NCI-H2196 treated with DMSO at 0.1 percent for 48 hours (cell line): ENCODE measurements around the gene CYTL1.
"Not testable (repeated sequence)": the region's sequence is repeated elsewhere in the genome, so short reads cannot be mapped to it uniquely, and the experiment has no call there.

Source experiments
- DNase-seq: peaks from one replicate; lab custom pipeline; 2025; ENCODE audit not compliant: unreplicated experiment; lab: John Stamatoyannopoulos, UW

The CYTL1 gene

GRCh38 chr4:5003372-5003857 lies 15.8 kb downstream of the CYTL1 start:
- no peak for DNase-seq

GRCh38 chr4:5001641-5002040 lies 17.6 kb downstream of the CYTL1 start:
- not testable (repeated sequence) for DNase-seq

- not testable (repeated sequence) for DNase-seq
Measured at GRCh38 chr4:4996935-4997334, 22.3 kb downstream of the CYTL1 start.

GRCh38 chr4:4995908-4996265 lies 23.4 kb downstream of the CYTL1 start:
- DNase-seq: no peak

- DNase-seq: peak; percentile 1
Measured at GRCh38 chr4:4995103-4995907, 24.0 kb downstream of the CYTL1 start.

GRCh38 chr4:4994312-4995097 lies 24.8 kb downstream of the CYTL1 start:
- DNase-seq: no peak

GRCh38 chr4:4992833-4993232 lies 26.4 kb downstream of the CYTL1 start:
- DNase-seq: no peak

GRCh38 chr4:4991541-4992099 lies 27.6 kb downstream of the CYTL1 start:
- no peak for DNase-seq

GRCh38 chr4:4990857-4991540 lies 28.3 kb downstream of the CYTL1 start:
- DNase-seq: no peak

- DNase-seq: no peak
Measured at GRCh38 chr4:4990329-4990728, 28.9 kb downstream of the CYTL1 start.

- DNase-seq: no peak
Measured at GRCh38 chr4:4989083-4989622, 30.1 kb downstream of the CYTL1 start.

GRCh38 chr4:4987656-4988055 lies 31.6 kb downstream of the CYTL1 start:
- no peak for DNase-seq

GRCh38 chr4:4986841-4987240 lies 32.4 kb downstream of the CYTL1 start:
- no peak for DNase-seq

- no peak for DNase-seq
Measured at GRCh38 chr4:4985844-4986243, 33.4 kb downstream of the CYTL1 start.

- no peak for DNase-seq
Measured at GRCh38 chr4:4985036-4985435, 34.2 kb downstream of the CYTL1 start.

GRCh38 chr4:4984186-4984585 lies 35.1 kb downstream of the CYTL1 start:
- no peak for DNase-seq

- no peak for DNase-seq
Measured at GRCh38 chr4:4981827-4982226, 37.4 kb downstream of the CYTL1 start.

- DNase-seq: no peak
Measured at GRCh38 chr4:4981427-4981826, 37.8 kb downstream of the CYTL1 start.

GRCh38 chr4:4980621-4981230 lies 38.5 kb downstream of the CYTL1 start:
- no peak for DNase-seq

- no peak for DNase-seq
Measured at GRCh38 chr4:4979971-4980370, 39.3 kb downstream of the CYTL1 start.

- no peak for DNase-seq
Measured at GRCh38 chr4:4974727-4975126, 44.5 kb downstream of the CYTL1 start.
